ENCODE measurements around the gene TRERF1. TPM values are rescaled to one million over a fixed set of nuclear protein-coding genes. Genes with fewer than 3 reads are reported as not detected.

TRERF1 gene
- total RNA-seq, 1 donor from 2014 or later: 3.8 TPM

GRCh38 chr6:42431877-42432276, 19.8 kb downstream of the TRERF1 start:
- H3K27me3 ChIP-seq: no peaks in the 10 kb centered on the region
- no peaks in the 10 kb centered on the region for H3K36me3 ChIP-seq
- no peak overlapping the region for H3K27ac ChIP-seq
- TF ChIP-seq CTCF (IDR thresholded peaks at IDR 0.05): no peak
- ATAC-seq (no peak), DNase-seq (no peak)
- no peaks in the 10 kb centered on the region for H3K9me3 ChIP-seq
- no peak overlapping the region for H3K4me3 ChIP-seq
- intact Hi-C loops (cut with DNase I): no loop called here
- peaks cover 18% of the 10 kb centered on the region for H3K4me1 ChIP-seq

- no peak for TF ChIP-seq CTCF (IDR thresholded peaks at IDR 0.05)
- Histone ChIP-seq H3K9me3 (no peaks in the 10 kb centered on the region), H3K4me1 (peaks cover 18% of the 10 kb centered on the region), H3K27me3 (no peaks in the 10 kb centered on the region), H3K36me3 (no peaks in the 10 kb centered on the region), H3K27ac (no peak overlapping the region), H3K4me3 (no peak overlapping the region)
- DNase-seq: no peak
- intact Hi-C loops (cut with DNase I): no loop called here
- no peak for ATAC-seq
Observed at GRCh38 chr6:42431356-42431755, 20.4 kb downstream of the TRERF1 start.

- Histone ChIP-seq H3K27me3 (no peaks in the 10 kb centered on the region), H3K27ac (no peak overlapping the region), H3K9me3 (no peaks in the 10 kb centered on the region), H3K4me3 (no peak overlapping the region), H3K36me3 (no peaks in the 10 kb centered on the region), H3K4me1 (peaks cover 18% of the 10 kb centered on the region)
- intact Hi-C loops (cut with DNase I): no loop called here
- DNase-seq (no peak), ATAC-seq (no peak)
- no peak for TF ChIP-seq CTCF (IDR thresholded peaks at IDR 0.05)
Observed at GRCh38 chr6:42429836-42430235, 21.9 kb downstream of the TRERF1 start.

DNA sequence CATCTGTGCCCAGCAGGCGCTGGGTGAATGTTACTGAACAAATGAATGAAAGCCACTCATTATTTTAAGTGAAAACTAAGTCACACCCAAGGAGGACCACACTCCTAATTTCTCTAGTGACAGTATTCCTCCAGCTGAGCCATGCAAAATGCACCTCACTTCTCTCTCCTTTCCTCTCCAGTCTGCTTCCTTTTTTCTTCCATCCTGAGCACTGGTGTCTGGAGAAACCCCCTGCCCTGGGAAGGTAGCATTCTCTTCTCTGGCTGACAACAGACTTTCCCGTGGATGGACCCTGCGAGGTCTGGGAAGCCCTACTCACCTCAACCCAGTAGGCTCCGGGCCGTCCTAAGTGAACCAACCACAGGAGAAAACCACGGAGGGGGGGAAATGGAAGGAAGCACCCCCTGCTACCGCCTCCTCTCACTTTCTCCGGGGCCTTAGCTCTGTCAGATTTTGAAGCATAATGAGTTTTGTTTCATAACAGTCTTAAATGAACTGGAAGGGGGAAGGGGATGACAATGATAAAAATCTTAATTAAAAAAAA, 22.6 kb downstream of the TRERF1 start:
- no peaks in the 10 kb centered on the region for H3K27me3 ChIP-seq
- H3K27ac ChIP-seq: no peak overlapping the region
- no peaks in the 10 kb centered on the region for H3K36me3 ChIP-seq
- DNase-seq (no peak), ATAC-seq (no peak)
- H3K4me3 ChIP-seq: no peak overlapping the region
- intact Hi-C loops (cut with DNase I): no loop called here
- peaks cover 18% of the 10 kb centered on the region for H3K4me1 ChIP-seq
- no peaks in the 10 kb centered on the region for H3K9me3 ChIP-seq
- no peak for TF ChIP-seq CTCF (IDR thresholded peaks at IDR 0.05)

- ATAC-seq (peak; percentile 85), DNase-seq (no peak)
- intact Hi-C loops (cut with DNase I): no loop called here
Observed at GRCh38 chr6:42428326-42429041, 23.2 kb downstream of the TRERF1 start.

More at GRCh38 chr6:42428326-42429041, 23.2 kb downstream of the TRERF1 start:
- Histone ChIP-seq H3K27me3 (no peaks in the 10 kb centered on the region), H3K27ac (peak overlapping the region; percentile 36), H3K9me3 (no peaks in the 10 kb centered on the region), H3K4me1 (peaks cover 18% of the 10 kb centered on the region), H3K4me3 (no peak overlapping the region), H3K36me3 (no peaks in the 10 kb centered on the region)
- TF ChIP-seq CTCF (IDR thresholded peaks at IDR 0.05): no peak

All from upper lobe of right lung (tissue), 1 donor.